SU-DHL-6 (cell line): ENCODE measurements around the gene NUMB.

Source experiments
- EZH2phosphoT487 ChIP-seq: fragments of 200-600 bp; sonication (generic), shearing (Covaris generic); conservative IDR thresholded peaks from 2 replicates; pipeline ENCODE4 v1.6.1; 2018; ENCODE audit warnings: mild to moderate bottlenecking, antibody characterized with exemption, low read length, moderate library complexity, mixed read lengths
- TF ChIP-seq, protein P1 (sequence below): fragments of 200-600 bp; sonication (generic); IDR thresholded peaks from one replicate; pipeline ENCODE4 v1.5.1; 2017; ENCODE audit warnings: antibody characterized with exemption, mild to moderate bottlenecking, low read length, moderate library complexity; ENCODE audit not compliant: insufficient read depth, poor library complexity, severe bottlenecking

DNA sequence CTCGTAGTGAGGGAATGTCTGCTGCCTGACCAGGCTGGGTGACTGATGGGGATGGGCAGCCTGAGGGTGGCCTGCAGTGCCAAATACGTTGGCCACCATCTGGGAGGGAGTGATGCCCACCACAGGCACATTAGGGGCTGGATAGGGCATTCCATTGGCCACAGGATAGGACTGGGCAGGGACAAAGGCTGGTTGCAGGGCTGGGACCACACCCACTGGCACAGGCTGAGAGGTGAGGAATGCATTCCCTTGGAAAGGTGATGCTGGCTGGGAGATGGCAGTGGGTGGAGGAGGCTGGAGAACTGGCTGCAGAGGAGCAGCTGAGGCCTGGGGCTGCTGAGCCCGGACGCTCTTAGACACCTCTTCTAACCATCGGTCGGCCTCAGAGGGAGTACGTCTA is 181.5 kb downstream of the NUMB start:
- TF ChIP-seq, protein P1, sequence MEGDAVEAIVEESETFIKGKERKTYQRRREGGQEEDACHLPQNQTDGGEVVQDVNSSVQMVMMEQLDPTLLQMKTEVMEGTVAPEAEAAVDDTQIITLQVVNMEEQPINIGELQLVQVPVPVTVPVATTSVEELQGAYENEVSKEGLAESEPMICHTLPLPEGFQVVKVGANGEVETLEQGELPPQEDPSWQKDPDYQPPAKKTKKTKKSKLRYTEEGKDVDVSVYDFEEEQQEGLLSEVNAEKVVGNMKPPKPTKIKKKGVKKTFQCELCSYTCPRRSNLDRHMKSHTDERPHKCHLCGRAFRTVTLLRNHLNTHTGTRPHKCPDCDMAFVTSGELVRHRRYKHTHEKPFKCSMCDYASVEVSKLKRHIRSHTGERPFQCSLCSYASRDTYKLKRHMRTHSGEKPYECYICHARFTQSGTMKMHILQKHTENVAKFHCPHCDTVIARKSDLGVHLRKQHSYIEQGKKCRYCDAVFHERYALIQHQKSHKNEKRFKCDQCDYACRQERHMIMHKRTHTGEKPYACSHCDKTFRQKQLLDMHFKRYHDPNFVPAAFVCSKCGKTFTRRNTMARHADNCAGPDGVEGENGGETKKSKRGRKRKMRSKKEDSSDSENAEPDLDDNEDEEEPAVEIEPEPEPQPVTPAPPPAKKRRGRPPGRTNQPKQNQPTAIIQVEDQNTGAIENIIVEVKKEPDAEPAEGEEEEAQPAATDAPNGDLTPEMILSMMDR = no peak
- TF ChIP-seq EZH2phosphoT487 = no peak
